Dermis microvascular lymphatic vessel endothelial cell (primary cell): Measurements from ENCODE around the gene DBF4. TPM values are rescaled to one million over a fixed set of nuclear protein-coding genes. Genes with fewer than 3 reads are reported as not detected.
"Not testable (repeated sequence)": the region's sequence is repeated elsewhere in the genome, so short reads cannot be mapped to it uniquely, and the experiment has no call there.

Source experiments
- DNase-seq, 2 donors: peaks; one replicate each; pipeline versions ENCODE4 v3.0.0 to v3.0.0-alpha.2; 2010; ENCODE audit warnings: low read depth in 2 of 2
- total RNA-seq: library from RNA; depleted of rRNA; stranded (reverse); fragments of >200 nt; gene quantifications from 2 replicates; pipeline ENCODE4 v1.2.1, GENCODE V29; 2014

The DBF4 gene
- total RNA-seq, 1 donor from 2014 or later = 13.2 TPM

DNA sequence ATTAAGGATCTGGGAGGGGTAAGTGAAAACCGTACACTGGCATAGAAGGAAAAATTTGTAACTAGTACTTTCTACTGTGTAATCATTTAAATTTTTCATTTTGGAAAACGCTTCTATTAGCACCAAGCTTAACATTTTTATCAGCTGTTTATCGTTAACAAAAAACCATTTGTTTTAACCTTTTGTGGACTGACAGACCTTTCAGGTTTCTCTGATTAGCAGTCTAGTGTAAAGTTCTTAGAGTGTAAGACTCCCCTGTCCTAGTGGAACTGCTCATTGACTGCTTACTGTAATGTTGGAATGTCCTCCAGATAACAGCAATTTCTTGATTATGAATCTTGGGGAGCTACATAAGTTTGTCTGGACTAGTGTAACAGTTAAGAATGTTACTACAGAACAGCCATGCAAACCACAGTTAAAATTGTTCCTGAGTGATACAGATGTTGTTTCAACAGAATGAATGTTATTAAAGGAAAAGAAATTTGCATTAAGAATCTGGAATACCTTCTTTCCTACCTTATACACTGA is 2.0 kb downstream of the DBF4 start:
- DNase-seq = peak in 1 of 2 donors; percentile 7

GRCh38 chr7:87882151-87882937 is 6.1 kb downstream of the DBF4 start:
- DNase-seq = no peak

- DNase-seq = no peak
Measured at GRCh38 chr7:87885018-87885417, 8.7 kb downstream of the DBF4 start.

- peak; percentile 36 to 52 for DNase-seq
Measured at GRCh38 chr7:87886875-87887274, 10.6 kb downstream of the DBF4 start.

DNA sequence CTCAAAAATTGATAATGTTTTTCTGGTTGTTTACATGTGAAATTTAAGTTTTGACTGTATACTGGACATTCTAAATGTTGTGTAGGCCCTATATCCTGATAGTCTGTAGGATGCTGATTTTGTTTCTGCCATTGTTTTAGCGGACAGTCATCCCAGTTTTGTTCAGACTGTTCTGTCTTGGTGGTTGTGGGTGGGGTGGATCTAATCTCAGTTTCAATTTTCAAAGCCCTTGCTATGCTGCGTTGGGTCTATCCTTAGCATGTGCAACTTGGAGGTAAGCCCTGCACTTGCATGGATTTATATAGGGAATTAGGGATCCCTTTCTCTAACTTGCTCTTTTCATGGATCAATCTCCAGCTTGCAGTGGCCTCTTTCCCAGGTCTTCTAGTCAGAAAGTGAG is 19.1 kb downstream of the DBF4 start:
- no peak for DNase-seq

- DNase-seq = no peak
Measured at GRCh38 chr7:87899255-87899654, 23.0 kb downstream of the DBF4 start.

DNA sequence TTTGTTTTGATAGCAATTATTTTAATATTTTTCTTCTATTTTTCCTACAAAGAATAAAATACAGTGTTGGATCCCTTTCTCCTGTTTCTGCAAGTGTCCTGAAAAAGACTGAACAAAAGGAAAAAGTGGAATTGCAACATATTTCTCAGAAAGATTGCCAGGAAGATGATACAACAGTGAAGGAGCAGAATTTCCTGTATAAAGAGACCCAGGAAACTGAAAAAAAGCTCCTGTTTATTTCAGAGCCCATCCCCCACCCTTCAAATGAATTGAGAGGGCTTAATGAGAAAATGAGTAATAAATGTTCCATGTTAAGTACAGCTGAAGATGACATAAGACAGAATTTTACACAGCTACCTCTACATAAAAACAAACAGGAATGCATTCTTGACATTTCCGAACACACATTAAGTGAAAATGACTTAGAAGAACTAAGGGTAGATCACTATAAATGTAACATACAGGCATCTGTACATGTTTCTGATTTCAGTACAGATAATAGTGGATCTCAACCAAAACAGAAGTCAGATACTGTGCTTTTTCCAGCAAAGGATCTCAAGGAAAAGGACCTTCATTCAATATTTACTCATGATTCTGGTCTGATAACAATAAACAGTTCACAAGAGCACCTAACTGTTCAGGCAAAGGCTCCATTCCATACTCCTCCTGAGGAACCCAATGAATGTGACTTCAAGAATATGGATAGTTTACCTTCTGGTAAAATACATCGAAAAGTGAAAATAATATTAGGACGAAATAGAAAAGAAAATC is 31.0 kb downstream of the DBF4 start:
- DNase-seq = not testable (repeated sequence)

DNA sequence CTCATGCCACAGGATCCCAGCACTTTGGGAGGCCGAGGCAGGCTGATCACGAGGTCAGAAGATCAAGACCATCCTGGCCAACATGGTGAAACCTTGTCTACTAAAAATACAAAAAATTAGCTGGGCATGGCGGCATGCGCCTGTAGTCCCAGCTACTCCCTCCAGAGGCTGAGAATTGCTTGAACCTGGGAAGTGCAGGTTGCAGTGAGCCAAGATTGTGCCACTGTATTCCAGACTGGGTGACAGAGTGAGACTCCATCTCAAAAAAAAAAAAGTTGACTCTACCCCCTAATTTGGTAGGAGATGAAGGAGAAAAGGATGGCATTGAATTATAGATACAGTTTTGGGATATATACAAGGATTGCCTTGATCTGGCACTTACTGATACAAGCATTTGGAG is 32.5 kb downstream of the DBF4 start:
- not testable (repeated sequence) for DNase-seq

DNA sequence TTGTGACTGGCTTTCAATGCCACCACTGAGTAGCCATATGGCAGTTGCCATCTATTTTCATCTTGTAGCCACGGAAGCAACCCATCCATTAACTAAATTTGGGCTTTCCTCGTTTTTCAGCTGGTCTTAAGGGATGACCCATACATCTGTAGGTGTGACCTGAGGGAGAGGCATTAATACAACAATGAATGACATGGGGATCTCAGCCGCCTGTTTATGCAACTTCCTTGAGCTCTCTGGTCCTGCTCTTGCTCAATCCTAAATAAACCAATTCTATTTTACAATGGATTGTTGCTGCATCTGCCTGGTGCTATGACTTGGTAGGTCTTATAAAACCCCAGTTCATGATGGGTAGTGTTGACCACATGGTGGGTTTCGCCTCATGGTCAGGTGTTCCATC is 35.8 kb downstream of the DBF4 start:
- no peak for DNase-seq

DNA sequence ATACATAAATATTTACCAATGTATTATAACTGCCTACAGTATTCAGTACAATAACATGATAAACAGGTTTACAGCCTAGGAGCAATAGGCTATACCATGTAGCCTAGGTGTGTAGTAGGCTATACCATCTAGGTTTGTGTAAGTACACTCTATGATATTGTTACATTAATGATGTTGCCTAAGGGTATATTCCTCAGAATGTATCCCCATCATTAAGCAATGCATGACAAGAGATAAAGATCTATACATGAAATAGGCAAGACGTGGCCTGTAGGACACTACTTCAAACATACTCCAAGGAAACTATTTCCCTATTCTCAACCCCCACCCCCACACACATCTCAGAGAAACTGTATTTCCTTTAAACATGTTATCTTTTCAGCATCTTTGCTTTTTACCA is 42.4 kb downstream of the DBF4 start:
- DNase-seq = no peak

GRCh38 chr7:87919875-87920274 is 43.6 kb downstream of the DBF4 start:
- DNase-seq = no peak

DNA sequence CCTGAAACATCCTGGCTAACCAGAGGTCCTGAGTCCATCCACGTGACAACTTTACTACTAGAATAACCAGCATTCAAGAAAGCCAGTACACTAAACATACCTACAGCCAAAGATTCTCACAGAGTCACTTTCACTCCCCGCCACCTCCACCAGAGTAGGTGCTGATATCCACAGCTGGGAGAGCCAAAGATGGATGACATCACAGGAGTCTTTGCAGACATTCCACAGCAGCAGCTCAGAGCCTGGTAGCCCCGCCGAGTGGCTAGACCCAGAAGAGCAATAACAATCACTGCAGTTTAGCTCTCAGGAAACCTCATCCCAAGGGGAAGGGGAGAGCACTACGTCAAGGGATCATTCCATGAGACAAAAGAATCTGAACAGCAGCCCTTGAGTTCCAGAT is 44.3 kb downstream of the DBF4 start:
- no peak for DNase-seq

DNA sequence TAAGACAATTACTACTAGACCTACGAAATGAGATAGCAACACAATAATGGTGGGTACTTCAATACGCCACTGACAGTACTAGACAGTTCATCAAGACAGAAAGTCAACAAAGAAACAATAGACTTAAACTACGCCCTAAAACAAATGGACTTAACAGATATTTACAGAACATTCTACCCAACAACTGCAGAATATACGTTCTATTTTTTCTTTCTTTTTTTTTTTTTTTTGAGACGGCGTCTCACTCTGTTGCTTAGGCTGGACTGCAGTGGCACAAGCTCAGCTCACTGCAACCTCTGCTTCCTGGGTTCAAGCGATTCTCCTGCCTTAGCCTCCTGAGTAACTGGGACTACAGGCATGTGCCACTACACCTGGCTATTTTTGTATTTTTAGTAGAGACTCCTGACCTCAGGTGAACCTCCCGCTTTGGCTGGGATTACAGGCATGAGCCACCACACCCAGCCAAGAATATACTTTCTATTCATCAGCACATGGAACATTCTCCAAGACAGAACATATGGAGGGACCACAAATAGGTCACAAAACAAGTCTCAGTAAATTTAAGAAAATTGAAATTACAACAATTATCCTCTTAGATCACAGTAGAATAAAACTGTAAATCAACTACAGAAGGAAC is 46.6 kb downstream of the DBF4 start:
- DNase-seq = not testable (repeated sequence)

DNA sequence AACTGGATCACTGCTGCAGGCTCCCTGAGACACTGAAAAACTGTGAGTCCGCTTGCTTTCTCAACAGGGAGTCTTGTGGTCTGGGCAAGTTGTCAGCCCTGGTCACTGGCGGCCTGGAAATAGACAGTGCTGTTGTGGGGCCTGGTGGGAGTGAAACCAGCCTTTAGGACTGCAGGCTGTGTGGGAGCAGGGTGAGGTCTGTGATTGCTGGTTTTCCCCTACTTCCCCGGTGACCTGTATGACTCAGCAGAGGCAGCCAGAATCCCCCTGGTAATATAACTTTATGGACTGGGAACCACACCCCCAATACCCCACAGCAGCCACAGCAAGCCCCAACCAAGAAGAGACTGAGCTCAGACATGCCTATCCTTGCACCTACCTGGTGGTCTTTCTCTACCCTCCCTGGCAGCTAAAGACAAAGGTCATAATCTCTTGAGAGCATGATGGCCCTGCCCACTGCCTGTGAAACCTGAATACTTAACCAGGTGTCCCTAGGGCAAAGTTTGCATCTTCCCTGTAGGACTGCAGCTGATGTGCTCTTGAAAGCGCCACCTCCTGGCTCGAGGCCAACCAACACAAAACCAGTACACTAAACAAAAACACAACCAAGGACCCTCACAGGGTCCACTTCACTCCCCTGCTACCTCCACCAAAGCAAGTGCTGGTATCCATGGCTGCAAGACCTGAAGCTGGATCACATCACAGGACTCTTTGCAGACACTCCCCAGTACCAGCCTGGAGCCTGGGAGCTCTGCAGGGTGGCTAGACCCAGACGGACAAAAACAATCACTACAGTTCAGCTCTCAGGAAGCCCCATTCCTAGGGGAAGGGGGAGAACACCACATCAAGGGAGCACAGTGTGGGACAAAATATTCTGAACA is 50.5 kb downstream of the DBF4 start:
- no peak for DNase-seq

- no peak for DNase-seq
Measured at GRCh38 chr7:87933605-87933952, 57.3 kb downstream of the DBF4 start.

- DNase-seq = peak; percentile 76 to 91
Measured at GRCh38 chr7:87933953-87934698, 57.8 kb downstream of the DBF4 start, which contains the start of gene ADAM22. TSS of gene ADAM22 (plus strand) at chr7:87934251. CDS start at chr7:87934466, 215 bp downstream.

- peak in 1 of 2 donors; percentile 9 for DNase-seq
Measured at GRCh38 chr7:87934699-87935383, 58.5 kb downstream of the DBF4 start.

GRCh38 chr7:87935384-87935706 is 59.1 kb downstream of the DBF4 start:
- DNase-seq = no peak

- no peak for DNase-seq
Measured at GRCh38 chr7:87941138-87941537, 64.8 kb downstream of the DBF4 start.

DNA sequence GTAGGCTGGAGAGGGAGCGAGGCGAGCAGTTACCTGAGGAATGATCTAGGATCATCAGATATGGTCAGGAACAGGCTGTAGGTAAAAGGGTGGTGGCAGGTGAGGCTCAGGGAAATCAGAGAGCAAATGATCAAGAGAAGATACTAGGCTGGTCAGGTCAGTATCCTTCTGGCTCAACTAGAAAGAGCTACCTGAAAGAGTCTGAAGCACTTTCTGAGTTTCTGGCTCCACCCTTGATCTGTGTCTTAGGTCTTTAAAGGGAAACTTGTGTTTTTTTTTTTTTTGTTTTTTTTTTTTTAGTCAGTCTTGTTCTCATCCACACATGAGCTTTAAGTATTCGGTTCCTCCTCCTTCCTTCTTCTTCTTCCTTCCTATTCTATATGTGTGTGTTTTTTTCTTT is 68.3 kb downstream of the DBF4 start:
- DNase-seq = no peak
